ENCODE data around the gene BCR.

BCR gene

GRCh38 chr22:23183061-23183698 is 2.9 kb downstream of the BCR start:
- no peak for DNase-seq (ENCODE audit: low spot score)
- TF ChIP-seq CTCF (IDR thresholded peaks at IDR 0.05; ENCODE audit: extremely low read depth, missing control alignments): no peak

- DNase-seq (ENCODE audit: low spot score): no peak
Measured at GRCh38 chr22:23184100-23184763, 3.9 kb downstream of the BCR start.

GRCh38 chr22:23184764-23185113 is 4.4 kb downstream of the BCR start:
- DNase-seq (ENCODE audit: low spot score): no peak
- no peak for TF ChIP-seq CTCF (IDR thresholded peaks at IDR 0.05; ENCODE audit: extremely low read depth, missing control alignments)

More at GRCh38 chr22:23184100-23184763, 3.9 kb downstream of the BCR start:
- TF ChIP-seq CTCF (IDR thresholded peaks at IDR 0.05; ENCODE audit: extremely low read depth, missing control alignments): no peak

DNA sequence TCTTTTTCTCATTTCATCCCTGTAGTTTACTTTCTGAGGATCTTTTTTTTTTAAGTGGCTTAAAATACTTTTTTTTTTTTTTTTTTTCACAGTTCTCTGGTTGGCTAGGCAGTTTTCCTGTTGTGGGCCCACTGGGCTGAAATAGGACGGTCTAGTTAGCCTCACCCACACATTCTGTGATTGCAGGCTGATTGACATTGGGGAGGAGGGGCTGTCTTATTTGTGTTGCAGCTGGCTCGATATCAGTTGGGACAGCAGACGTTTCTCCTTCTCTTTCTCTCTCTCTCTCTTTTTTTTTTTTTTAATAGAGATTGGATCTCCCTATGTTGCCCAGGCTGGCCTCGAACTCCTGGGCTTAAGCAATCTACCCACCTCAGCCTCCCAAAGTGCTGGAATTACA is 6.9 kb downstream of the BCR start:
- no peak for TF ChIP-seq CTCF (IDR thresholded peaks at IDR 0.05; ENCODE audit: extremely low read depth, missing control alignments)
- peak; percentile 41 for DNase-seq (ENCODE audit: low spot score)

DNA sequence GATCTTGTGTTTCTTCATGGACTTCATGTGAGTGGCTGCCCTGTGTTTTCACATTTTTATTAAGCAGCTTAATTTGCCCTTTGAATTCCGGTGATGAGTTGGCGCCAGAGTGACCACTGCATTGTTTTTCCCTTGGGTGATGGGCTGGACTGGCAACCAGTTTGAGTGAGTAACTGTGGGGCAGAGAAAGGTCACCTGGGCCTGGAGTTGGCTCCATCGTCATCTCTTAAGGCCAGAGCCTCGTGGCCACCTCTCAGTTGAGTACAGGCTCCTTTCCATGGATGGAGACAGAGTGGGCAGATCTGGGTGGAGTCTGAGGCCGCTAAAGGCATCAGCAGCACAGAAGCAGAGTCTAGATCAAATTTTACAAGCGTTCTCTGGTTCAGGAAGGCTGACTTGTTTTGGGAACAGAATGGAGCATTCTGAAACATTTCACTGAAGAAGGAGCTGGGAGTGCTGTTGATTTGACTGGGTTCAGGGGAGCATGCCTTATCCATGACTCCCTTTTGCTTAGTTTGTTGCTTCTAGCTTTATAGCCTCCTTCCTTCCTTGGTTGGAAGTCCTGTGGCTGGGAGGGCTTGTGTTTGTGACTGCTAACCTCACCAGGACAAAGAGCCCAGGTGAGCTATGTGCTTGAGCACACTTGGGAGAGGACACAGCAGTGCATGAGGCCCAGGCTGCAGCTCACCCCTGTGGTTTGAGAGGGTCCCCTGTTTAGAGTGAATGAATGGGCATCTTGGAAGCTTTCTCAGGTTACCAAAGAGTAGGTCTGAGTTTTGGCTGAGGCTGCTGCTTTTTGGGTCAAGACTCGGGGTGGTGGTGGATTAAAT is 7.8 kb downstream of the BCR start:
- TF ChIP-seq CTCF (IDR thresholded peaks at IDR 0.05; ENCODE audit: extremely low read depth, missing control alignments): no peak
- DNase-seq (ENCODE audit: low spot score): no peak

DNA sequence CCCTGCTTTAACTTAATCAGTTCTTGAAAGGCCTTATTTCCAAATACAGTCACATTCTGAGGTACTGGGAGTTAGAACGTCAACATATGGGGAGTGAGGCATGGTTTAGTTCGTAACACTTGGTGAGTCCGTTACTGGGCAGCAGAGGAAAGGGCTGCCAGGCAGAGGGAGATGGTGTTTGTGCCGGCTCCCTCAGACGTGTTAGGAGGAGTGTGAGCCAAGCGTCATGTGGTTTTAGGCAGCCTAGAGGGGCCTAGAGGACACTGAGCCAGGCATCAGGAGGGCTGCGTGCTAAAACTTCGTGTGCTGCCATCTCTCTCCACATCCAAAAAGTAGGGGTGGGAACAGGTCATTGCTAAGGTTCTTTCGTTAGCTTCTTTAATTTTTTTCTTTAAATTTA is 10.2 kb downstream of the BCR start:
- no peak for DNase-seq (ENCODE audit: low spot score)
- no peak for TF ChIP-seq CTCF (IDR thresholded peaks at IDR 0.05; ENCODE audit: extremely low read depth, missing control alignments)

GRCh38 chr22:23192133-23192532 is 11.8 kb downstream of the BCR start:
- TF ChIP-seq CTCF (IDR thresholded peaks at IDR 0.05; ENCODE audit: extremely low read depth, missing control alignments): no peak
- DNase-seq (ENCODE audit: low spot score): no peak

All from GM20000 (cell line).